GM18861 (cell line): ENCODE results near the gene C19orf67.
"Not testable (repeated sequence)": the region's sequence is repeated elsewhere in the genome, so short reads cannot be mapped to it uniquely, and the experiment has no call there.

ENCODE experiments used
- ATAC-seq: cut with Tn5 transposase; IDR thresholded peaks from one replicate; pipeline ENCODE4 v1.9.1; 2021; ENCODE audit not compliant: unreplicated experiment

C19orf67 gene

GRCh38 chr19:14058182-14059092 is 27.1 kb downstream of the C19orf67 start:
- no peak for ATAC-seq

- ATAC-seq, result no peak
These were observed 28.7 kb downstream of the C19orf67 start for GRCh38 chr19:14056741-14057356.

GRCh38 chr19:14056069-14056666 is 29.4 kb downstream of the C19orf67 start:
- ATAC-seq, result no peak

GRCh38 chr19:14055396-14055795 is 30.2 kb downstream of the C19orf67 start:
- no peak for ATAC-seq

- no peak for ATAC-seq
These were observed 30.9 kb downstream of the C19orf67 start for GRCh38 chr19:14054721-14055120.

GRCh38 chr19:14054099-14054498 is 31.5 kb downstream of the C19orf67 start:
- ATAC-seq, result no peak

GRCh38 chr19:14053500-14053899 is 32.1 kb downstream of the C19orf67 start:
- ATAC-seq, result no peak

GRCh38 chr19:14053032-14053431 is 32.6 kb downstream of the C19orf67 start:
- no peak for ATAC-seq

DNA sequence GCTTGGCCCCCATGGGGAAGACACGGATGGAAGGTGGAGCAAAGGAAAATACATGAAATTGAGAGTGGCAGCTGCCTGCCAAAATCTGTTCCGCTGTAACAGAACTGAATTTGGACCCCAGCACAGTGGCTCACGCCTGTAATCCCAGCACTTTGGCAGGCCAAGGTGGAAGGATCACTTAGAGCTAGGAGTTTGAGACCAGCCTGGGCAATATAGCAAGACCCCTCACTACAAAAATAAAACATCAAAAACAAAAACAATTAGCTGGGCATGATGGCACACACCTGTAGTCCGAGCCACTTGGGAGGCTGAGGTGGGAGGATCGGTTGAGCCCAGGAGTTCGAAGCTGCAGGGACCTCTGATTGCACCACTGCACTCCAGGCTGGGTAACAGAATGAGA is 33.1 kb downstream of the C19orf67 start:
- ATAC-seq, result no peak

GRCh38 chr19:14051980-14052379 is 33.6 kb downstream of the C19orf67 start:
- ATAC-seq, result no peak

DNA sequence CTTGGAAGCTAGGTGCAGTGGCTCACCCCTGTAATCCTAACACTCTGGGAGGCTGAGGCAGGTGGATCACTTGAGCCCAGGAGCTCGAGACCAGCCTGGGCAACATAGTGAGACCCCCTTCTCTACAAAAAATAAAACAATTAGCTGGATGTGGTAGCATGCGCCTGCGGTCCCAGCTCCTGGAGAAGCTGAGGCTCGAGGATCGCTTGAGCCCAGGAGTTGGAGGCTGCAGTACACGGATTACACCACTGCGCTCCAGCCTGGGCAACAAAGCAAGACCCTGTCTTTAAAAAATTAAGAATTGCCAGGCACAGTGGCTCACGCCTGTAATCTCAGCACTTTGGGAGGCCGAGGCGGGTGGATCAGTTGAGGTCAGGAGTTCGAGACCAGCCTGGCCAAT is 34.6 kb downstream of the C19orf67 start:
- ATAC-seq, result not testable (repeated sequence)

DNA sequence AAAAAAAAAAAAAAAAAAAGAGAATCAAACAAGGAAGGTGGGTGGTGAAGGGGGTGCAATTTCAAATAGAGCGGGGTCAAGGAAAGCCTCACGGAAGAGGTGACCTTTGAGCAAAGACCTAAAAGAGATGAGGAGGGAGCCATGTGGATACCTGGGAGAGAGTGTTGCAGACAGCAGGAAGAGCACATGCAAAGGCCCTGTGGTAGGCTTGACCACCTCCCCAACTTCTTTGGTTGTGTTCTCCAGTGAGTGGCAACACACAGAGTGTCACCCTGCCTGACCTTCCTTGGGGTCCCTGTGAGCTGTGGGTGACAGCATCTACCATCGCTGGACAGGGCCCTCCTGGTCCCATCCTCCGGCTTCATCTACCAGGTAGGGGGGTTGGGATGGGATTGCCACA is 35.1 kb downstream of the C19orf67 start:
- ATAC-seq, result no peak

- no peak for ATAC-seq
These were observed 37.0 kb downstream of the C19orf67 start for GRCh38 chr19:14048443-14049153.

DNA sequence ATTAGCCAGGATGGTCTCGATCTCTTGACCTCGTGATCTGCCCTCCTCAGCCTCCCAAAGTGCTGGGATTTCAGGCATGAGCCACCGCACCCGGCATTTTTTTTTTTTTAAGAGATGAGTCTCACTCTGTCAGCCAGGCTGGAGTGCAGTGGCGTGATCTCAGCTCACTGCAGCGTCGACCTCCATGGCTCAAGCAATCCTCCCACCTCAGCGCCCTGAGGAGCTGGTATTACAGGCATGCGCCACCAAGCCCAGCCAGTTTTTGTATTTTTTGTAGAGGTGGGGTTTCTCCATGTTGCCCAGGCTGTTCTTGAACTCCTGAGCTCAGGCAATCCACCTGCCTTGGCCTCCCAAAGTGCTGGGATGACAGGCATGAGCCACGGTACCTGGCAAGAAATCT is 37.7 kb downstream of the C19orf67 start:
- not testable (repeated sequence) for ATAC-seq

- ATAC-seq, result not testable (repeated sequence)
These were observed 42.6 kb downstream of the C19orf67 start for GRCh38 chr19:14042659-14043608.

DNA sequence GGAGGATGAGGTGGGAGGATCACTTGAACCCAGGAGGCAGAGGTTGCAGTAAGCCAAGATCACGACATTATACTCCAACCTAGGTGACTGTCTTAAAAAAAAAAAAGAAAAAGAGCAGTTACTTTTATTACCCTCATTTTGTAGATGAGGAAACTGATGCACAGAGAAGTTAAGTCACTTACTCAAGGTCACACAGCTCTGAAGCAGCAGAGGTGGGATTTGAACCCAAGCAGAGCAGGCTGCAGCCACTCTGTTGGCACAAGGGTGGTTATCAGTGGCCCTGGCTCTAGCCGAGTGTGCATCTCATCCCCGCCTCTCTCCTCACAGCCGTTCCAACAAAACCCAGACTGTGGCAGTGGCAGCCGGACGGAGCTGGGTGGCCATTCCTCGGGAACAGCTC is 46.4 kb downstream of the C19orf67 start:
- ATAC-seq, result no peak

- ATAC-seq, result no peak
These were observed 49.9 kb downstream of the C19orf67 start for GRCh38 chr19:14035706-14036105.

GRCh38 chr19:14035159-14035558 is 50.4 kb downstream of the C19orf67 start:
- not testable (repeated sequence) for ATAC-seq

- ATAC-seq, result no peak
These were observed 51.6 kb downstream of the C19orf67 start for GRCh38 chr19:14033946-14034345.
